PFSK-1 (cell line): ENCODE results near the gene IPPK.

Experiments used
- POLR2AphosphoS5 ChIP-seq: IDR thresholded peaks from 2 replicates; pipeline ENCODE4 v1.6.1; 2012; ENCODE audit warnings: low read depth, mild to moderate bottlenecking, control low read depth, low read length, moderate library complexity
- REST ChIP-seq, 2 experiments: IDR thresholded peaks; 2 replicates each; pipeline versions ENCODE4 v1.6.1 to v1.8.0; 2011 to 2012; ENCODE audit warnings: low read depth in 2 of 2, low read length in 2 of 2, control low read depth in 1 of 2, inconsistent platforms in 1 of 2, mild to moderate bottlenecking in 1 of 2, moderate library complexity in 1 of 2; ENCODE audit not compliant: insufficient read depth in 1 of 2

GRCh38 chr9:92639124-92639523, 30.8 kb downstream of the IPPK start:
- TF ChIP-seq REST (IDR thresholded peaks at IDR 0.05; ENCODE audit: insufficient read depth in 1 of 2, low read depth in 2 of 2, low read length in 2 of 2) (no peak), POLR2AphosphoS5 (no peak)
